GM21737 (cell line): Measurements from ENCODE around the gene LMCD1.
"Not testable (repeated sequence)": the region's sequence is repeated elsewhere in the genome, so short reads cannot be mapped to it uniquely, and the experiment has no call there.

Source experiments
- ATAC-seq: cut with Tn5 transposase; IDR thresholded peaks from one replicate; pipeline ENCODE4 v1.9.1; 2021; ENCODE audit warnings: mild to moderate bottlenecking, moderate library complexity; ENCODE audit not compliant: unreplicated experiment

LMCD1 gene

GRCh38 chr3:8579943-8580342 lies 78.3 kb downstream of the LMCD1 start:
- no peak for ATAC-seq

GRCh38 chr3:8580434-8580833 lies 78.8 kb downstream of the LMCD1 start:
- ATAC-seq, result not testable (repeated sequence)

- no peak for ATAC-seq
Observed at GRCh38 chr3:8581373-8581772, 79.8 kb downstream of the LMCD1 start.

DNA sequence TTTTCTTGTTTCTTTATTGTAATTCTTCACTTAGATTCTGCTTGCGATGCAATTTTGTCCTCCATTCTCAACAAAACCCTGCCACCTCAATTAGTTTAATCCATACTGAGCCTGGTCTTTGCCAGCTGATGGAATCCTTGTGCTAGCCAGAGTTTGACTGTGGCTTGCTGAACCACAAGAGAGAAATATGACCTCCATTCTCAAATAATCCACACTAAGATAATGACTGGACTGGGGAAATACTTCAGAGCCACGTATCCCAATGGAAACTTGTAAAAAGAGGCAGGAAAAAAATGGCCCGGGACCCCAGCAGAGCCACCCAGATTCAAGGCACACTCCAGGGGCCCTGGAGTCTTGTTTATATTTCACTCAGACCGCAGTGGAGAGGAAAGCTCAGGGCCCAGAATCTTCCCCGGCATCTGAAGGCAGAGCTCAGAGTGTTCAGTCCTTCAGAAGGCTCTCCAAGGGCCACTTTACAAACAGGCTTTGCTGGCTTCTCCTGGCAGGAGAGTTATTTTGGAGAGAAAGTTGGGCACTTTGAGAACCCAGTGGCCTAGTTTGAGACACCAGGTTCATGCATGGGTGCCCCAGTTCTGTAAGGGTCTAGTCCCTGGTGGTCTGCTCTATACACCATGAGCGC lies 80.3 kb downstream of the LMCD1 start:
- ATAC-seq, result no peak

- no peak for ATAC-seq
Observed at GRCh38 chr3:8584661-8585060, 83.0 kb downstream of the LMCD1 start.

GRCh38 chr3:8589880-8590556 lies 88.4 kb downstream of the LMCD1 start:
- no peak for ATAC-seq

GRCh38 chr3:8593021-8593827 lies 91.6 kb downstream of the LMCD1 start:
- no peak for ATAC-seq

DNA sequence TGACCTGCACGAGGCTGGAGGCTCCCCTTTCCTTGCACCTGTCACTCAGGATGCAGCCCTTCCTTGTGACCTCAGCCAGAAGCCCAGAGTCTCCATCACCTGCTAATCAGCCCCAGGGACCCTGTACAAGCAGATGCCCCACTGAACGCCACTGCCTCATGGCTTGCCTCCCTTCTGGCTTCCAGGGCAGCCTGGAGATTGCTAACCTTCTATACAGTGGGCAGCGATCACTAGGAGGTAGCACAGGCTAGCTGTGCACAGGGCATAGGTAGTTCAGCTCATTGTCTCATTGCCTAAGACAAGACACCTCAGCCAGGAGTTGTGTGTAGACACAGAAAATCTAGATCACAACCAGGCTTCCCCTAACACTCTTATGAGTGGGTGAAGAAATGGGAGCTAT lies 93.6 kb downstream of the LMCD1 start:
- ATAC-seq, result no peak

DNA sequence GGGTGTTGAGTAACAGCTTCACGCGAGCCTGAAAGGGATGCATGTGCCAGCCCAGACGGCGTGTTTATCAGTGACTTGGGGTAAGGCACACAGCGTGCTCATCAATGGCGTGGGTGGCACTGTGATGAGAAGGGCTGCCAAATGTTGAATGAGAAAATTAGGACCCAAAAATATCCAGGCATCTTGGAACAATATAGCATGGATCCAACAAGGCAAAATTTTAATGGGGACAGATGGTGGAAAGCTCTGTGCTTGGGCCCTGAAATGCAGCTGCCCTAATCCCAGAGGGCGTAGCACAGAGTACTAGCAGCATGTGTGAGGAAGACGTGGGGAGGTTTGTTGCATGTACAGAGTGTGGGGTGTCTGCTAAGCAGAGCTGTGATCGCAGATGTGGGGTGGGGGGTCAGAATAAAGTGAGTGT lies 94.1 kb downstream of the LMCD1 start:
- ATAC-seq, result no peak

DNA sequence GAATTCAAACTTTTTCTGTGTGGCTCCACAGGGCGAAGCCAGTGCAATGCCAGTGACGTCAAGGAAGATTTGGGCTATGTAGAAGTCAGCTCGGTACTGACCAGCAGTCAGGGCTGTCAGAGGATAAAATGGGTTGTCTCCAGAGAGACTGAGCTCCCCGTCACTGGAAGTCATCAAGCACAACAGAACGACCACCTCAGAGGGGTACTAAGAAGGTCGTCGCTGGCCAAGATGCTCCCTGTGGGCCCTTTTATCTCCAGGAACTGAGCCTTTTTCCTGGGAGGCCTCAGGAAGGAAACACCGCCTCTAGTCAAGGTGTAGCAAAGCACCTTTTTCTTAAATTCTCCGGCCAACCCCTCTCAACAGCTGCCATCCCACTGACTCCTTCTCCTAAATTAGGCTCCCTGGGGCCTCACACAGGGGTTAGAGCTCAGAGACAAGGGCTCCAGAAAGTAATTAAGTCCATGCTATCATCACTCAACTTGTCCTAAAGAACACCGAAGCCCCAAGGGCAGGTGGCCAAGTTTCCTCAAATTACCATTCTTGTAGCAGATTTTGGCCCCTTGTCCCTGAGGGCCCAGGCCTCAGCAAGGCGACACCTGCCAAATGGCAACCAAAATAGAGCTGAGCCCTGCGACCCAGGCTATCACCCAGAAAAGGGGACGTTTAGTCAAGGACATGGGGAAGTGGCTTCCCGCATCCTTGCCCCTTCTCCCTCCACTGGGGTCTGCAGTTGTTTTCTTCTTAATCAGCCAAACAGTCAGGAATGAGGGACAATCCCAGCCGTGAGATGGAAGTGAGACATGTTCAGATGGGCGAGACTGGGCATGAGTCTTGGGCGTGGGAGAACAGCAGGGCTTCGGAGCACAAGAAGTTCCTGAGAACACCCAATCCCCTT lies 94.9 kb downstream of the LMCD1 start:
- ATAC-seq, result no peak

DNA sequence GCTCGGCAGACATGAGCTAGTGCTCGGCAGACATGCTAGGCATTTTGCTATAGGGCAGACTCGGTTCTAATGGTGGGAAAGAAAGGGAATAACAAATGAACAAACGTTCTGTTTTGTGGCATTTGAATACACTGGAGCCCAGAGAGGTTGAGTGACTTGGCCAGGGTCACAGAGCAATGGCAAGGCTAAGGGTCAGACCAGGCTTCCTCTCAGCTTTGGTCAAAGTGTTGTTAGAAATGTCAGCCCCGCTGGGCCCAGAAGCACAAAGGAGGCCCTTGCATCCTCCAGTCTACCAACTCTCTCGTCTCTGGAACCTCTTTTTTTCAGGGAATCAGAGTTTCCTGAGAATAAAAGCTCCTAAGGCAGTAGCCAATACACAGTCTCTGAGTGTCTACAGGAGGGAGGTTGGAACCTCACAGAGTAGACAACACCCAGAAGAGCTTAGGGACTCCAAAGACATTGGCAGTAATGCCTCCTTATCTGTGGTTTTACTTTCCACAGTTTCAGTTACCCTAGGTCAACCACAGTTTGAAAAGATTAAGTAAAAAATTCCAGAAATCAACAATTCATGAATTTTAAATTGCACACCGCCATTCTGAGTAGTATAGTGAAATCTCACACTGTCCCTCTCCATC lies 95.7 kb downstream of the LMCD1 start:
- ATAC-seq, result no peak

DNA sequence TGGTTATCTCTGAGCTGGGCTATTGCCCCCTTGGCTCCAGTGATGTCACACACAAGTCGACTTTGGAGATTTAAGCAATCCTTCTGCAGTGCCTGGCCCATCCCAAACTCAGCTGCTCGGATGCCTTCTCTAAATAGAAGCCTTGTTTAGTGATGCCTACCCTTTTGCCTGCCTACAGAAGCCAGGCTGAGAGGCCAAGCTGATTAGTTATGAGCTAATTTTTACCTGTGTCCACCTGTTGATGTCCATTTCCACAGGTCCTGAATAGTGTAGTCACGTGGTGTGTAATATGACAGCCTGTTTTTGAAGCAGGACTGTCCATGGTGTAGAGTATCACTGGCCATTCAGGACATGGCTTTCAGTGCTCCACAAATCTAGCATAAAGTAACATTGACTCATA lies 97.5 kb downstream of the LMCD1 start:
- no peak for ATAC-seq

DNA sequence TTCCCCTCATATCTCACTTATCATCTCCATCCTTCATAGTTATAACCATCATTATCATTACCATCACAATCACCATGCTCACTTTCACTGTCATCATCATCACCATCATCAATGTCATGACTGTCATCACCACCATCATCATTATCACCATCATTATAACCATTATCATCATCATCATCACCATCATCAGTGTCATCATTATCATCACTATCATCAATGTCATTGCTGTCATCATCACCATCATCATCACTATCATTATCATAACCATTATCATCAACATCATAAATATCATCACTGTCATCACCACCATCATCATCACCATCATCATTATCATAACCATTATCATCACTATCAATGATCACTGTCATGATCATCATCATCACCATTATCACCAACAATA lies 98.8 kb downstream of the LMCD1 start:
- ATAC-seq, result no peak

GRCh38 chr3:8603115-8603710 lies 101.6 kb downstream of the LMCD1 start:
- no peak for ATAC-seq

DNA sequence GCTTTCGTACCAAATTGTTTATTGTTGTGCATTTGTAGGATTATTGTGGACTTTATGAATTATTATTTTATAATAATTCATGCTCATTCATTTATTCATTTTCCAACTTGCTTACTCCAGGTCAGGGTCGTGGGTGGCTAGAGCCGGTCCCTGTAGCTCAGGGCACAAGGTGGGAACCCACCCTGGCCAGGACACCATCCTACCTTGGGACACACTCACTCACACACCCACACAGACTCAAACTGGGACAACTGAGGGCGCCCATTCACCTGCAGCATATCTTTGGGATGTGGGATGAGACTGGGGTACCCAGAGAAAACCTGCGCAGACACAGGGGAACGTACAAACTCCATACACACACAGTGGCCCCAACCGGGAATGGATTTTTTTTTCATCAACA lies 102.4 kb downstream of the LMCD1 start:
- ATAC-seq, result no peak

DNA sequence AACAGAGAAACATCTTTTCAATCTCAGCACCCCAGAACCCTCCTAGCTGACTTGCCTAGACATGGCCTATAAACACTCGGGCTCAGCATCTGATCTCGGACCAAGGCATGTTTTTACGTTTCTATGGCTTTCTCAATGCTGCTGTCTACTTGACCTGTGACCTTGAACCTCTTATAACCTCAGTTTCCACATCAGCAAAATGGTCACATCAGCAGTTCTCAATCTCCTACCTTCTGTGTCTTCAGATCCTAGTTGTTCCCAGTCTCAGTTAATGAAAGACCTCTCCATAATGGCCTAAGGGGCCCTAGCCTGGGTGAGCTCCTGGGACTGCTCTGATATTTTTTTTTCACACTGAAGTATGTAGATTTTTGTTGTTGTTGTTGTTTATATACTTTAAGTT lies 103.4 kb downstream of the LMCD1 start:
- no peak for ATAC-seq

DNA sequence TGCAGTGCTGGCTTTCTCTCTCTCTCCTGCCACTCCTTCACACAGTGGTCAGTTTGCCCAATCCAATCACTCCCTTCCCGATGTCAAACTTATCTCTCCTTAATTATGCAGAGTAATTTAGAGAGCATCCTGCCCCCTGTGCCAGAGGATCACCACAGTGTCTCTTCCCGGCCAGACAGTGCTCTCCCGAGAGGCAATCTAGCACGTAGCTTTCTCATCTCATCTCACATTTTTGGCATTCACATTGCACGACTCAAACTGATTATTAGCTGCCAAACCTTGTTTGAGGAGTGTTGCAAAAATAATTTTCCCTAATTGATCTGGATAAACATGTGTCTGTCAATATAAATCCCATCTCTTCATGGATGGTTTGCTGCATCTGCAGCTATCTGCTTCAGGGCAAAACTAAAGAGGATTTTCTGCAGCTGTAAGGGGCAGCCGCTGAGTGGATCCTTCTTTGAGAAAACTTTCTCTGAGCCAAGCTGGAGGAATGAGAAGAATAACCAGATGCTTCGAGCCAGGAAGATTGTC lies 105.1 kb downstream of the LMCD1 start:
- no peak for ATAC-seq

DNA sequence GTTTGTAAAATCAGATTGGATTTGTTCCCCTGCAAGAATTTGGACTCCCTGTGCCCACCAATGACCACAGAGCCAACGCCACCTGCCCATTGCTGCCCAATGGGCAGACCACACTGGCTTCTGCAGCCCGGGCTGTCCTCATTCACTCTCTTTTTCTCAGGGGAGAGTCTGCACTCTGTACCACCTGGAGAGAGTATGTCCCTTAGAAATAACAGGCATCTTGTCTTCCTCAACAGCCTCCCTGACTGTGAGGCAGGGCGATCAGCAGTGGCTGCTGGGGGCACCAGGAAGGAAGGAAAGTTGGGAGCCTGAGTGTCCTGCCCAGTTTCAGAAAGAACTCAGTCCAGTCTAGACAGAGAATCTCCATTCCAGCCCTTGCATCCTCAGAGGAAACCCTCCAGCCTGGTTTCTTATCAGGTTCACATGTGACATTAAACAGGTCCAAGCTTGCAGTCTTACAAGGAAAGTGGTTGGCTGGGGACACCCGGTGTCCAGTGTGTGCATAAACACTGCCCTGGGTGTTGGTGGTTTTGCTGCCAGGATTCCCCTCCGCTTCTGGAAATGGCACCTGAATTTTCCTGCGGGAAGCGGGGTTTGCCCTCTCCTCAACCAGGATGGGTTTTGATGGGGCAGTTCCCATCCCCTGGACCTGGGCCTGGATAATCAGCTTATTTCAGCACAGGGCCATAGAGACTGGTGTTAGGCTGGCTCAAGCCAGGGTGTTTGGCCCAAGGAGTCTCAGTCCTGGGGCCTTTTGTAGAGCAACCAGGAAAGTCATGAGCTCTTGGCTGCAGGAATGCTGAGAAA lies 105.8 kb downstream of the LMCD1 start:
- no peak for ATAC-seq
